NOMO-1 treated with DMSO at 0.1 percent for 48 hours (cell line): Measurements from ENCODE around the gene CORO1A.
"Not testable (repeated sequence)": the region's sequence is repeated elsewhere in the genome, so short reads cannot be mapped to it uniquely, and the experiment has no call there.

Experiments
- DNase-seq: peaks from one replicate; lab custom pipeline; 2025; ENCODE audit not compliant: unreplicated experiment; lab: John Stamatoyannopoulos, UW

Gene CORO1A

DNA sequence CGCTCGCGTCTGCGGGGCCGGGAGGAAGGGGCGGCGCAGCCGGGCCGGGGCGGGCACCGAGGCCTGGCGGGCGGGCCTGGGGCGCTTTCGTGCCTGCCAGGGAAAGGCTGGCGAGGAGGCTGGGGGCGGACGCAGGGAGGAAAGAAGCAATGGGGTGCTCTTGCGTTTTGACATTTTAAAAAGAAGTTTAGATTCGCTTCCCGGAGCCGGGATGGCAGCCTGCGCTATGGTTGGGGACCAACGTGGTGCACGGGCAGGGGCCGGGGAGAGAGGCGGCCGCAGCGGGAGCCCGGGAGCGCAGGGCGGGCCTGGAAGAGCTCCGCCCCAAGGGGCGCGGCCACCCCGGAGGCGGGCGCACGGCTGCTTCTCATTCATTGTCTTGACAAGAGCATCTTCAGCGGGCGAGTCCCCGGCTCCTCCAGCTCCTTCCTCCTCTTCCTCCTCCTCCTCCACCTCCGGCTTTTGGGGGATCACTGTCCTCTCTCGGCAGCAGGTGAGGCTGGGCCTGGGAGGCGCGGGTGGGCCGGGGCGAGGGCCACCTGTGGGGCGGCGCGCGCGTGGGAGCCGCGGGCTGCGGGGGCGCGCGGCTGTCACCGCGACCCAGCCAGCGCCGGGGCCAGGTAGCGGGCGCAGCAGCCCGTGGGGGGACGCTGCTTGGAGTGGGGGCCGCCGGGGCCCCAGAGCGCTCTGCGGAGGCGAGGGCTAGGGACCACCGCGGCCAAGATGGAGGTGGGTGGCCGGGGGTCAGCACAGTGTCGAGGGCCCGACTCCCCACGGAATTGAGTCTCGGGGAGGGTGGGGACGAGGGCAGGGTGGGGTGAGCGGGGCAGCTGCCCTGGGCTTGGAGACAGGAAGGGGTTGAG, at the start of gene CORO1A:
CORO1A (plus strand) TSS at position 370 of the 863 bp plus-strand sequence. CDS start 1,608 bp downstream, outside the sequence.
- peak; percentile 80 for DNase-seq

DNA sequence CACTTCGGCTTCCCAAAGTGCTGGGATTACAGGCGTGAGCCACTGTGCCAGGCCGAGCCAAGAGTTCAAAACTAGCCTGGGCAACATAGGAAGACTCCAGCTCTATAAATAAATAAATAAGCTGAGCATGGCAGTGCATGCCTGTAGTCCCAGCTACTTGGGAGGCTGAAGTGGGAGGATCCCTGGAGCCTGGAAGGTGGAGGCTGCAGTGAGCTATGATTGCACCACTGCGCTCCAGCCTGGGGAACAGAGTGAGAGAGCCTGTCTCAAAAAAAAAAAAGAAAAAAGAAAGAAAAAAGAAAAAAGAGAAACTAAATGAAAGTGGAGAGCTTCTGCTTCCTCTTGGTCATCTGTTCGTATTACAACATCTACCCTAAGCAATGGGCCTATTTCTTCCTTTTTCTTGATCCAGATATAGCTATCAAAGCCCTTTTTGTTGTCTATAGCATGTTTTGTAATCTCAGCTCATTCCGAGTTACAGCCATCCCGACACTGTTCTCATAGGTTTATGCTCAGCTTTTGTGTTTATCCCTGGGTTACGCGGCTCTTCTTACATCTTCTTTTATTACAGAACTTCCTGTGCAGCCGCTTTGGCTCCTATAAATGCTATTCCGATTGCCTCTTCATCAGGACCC, 46.3 kb upstream of the CORO1A start:
- peak; percentile 85 for DNase-seq

DNA sequence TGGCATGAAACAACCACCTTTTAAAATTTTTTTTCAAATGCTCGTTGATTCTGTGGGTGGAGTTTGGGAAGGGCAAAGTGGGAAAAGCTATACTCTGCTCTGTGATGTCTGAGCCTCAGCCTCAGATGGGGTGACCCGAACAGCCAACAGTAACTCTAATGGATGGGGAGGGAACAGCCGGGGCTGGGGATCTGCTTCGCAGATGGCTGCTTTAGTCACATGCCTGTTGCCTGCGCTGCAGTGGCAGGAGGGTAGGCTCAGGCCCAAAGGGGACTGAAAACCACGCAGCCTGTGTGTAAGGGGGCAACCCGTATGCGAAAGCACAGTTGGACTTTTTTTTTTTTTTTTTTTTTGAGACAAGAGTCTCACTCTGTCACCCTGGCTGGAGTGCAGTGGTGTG, 45.5 kb upstream of the CORO1A start:
- DNase-seq = no peak

DNA sequence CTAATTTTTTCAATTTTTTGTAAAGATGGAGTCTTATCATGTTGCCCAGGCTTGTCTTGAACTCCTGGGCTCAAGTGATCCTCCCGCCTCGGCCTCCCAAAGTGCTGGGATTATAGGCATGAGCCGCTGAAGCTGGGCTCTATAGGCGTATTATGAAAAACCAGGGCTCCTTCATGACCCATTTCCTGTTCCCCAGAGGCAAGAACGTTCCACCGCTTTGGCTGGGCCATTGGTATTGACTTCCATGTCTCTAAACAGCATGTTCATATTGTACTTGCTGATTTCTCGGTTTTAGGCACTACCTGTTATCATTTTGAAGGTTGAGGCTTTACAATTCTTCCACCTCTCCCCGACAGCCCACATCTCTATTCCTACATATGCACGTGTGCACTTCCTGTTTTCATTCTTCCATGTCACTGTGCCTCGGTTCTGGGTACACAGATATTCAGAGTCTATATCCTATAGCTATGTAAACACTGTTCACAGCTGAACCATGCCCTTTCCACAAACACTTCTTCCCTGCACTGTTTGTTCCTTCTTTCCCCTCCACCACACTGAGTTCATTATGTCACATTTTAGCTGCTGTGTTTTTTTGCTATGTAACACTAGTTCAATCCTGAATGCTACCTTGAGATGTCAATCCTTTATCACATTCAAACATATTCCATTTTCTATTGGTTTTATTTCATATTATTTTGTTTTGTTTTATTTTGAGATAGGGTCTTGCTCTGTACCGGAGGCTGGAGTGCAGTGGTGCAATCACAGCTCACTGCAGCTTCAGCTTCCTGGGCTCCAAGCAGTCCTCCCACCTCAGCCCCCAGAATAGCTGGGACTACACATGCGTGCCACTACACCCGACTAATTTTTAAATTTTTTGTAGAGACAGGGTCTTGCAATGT, 43.6 kb upstream of the CORO1A start:
- peak; percentile 11 for DNase-seq

DNA sequence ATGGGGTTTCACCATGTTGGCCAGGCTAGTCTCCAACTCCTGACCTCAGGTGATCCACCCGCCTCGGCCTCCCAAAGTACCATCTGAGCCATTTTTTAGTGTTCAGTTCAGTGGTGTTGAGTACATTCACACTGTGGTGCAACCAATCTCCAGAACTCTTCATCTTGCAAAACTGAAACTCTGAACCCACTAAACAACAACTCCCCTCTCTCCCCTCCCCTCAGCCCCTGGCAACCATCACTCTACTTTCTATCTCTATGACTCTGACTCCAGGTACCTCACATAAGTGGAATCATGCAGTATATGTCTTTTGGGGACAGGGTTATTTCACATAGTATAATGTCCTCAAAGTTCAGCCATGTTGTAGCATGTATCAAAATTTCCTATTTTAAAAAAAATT, 41.7 kb upstream of the CORO1A start:
- DNase-seq = no peak

DNA sequence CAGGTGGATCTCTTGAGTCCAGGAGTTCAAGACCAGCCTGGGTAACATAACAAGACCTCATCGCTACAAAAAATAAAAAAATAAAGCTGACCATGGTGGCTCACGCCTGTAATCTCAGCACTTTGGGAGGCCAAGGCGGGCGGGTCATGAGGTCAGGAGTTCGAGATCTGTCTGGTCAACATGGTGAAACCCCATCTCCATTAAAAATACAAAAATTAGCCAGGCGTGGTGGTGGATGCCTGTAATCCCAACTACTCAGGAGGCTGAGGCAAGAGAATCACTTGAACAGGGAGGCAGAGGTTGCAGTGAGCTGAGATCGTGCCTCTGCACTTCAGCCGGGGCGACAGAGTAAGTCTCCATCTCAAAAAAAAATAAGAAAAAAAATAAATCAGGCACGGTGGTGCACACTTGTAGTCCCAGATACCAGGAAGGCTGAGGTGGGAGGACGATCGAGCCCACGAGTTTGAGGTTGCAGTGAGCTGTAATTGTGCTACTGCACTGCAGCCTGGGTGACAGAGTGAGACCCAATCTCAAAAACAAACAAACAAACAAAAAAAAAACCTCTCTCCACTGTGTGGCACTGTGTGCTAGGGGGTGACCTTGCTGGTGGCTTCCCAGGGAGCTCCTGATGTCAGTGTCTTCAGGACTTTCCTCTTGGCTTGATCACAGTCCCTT, 40.6 kb upstream of the CORO1A start:
- DNase-seq = peak; percentile 6

DNA sequence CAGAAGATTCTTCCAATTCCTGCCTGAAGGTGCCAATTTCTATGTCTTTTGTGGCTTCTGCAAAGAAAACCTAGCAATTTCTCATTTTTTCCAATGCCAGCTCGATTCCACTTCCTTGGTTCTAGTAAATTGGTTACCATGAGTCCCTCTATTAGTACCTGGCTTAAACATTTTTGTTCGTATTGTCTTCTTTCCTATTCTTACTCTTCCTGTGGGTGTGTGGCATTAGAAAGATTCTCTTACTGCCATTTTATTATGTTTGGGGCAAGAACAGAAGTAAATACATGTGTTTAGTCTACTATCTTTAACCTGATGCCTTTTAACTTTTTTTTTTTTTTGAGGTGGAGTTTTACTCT, 40.1 kb upstream of the CORO1A start:
- DNase-seq = no peak

DNA sequence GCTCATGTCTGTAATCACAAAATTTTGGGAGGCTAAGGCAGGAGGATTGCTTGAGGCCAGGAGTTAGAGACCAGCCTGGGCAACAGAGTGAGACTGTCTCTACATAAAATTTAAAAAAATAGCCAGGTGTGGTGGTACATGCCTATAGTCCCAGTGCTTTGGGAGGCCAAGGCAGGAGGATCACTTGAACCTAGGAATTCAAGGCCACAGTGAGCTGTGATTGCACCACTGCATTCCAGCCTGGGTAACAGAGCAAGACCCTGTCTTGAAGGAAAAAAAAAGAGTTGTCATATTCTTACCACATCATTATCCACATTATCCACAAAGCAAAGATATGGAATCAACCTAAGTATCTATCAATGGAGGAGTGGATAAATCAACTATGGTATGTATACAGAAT, 39.4 kb upstream of the CORO1A start:
- no peak for DNase-seq

DNA sequence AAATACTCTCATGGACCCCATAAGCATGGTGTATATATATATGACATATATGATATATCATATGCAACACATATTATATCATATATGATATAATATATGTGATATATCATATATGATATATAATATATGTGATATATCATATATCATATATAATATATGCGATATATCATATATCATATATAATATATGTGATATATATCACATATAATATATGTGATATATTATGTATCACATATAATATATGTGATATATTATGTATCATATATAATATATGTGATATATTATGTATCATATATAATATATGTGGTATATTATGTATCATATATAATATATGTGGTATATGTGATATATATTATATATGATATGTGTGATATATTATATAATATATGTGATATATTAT, 38.5 kb upstream of the CORO1A start:
- no peak for DNase-seq

DNA sequence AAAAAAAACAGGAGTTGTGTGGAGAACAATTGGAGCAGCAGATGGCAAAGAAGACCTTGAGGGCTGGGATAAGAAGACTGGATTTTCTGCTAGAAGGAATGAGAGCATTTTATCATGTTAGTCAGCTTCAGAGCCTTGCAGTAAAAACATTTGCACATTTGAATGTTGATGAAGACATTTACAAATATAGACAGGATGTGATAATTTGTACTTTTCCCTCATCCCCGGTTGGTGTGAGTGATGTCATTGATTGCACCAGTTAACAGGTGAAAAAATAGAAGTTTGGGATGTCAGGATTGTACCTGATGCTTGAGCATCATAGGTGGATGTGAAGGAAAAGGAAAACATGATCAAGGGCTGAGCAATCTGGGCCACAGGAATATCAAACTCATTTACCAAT, 37.7 kb upstream of the CORO1A start:
- DNase-seq = no peak

DNA sequence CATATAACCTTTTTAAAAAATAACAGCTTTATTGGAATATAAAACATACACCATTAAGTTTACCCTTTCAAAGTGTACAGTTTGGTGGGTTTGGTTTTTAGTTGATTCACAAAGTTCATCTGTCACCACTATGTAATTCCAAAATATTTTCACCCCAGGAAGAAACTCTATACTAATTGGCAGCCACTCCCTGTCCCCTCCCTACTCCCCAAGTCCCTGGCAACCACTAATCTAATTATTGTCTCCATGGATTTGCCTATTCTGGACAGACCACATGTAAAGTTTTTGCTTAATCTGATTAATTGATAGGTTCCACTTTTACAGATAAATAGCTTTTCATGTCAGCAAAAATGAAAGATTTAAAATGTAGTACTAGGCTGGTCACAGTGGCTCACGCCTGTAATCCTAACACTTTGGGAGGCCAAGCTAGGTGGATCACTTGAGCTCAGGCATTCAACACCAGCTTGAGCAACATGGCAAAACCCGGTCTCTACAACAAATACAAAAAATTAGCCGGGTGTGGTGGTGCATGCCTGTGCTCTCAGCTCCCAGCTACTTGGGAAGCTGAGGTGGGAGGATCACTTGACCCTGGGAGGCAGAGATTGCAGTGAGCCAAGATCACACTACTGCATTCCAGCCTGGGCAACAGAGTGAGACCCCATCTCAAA, 35.4 kb upstream of the CORO1A start:
- DNase-seq = no peak

DNA sequence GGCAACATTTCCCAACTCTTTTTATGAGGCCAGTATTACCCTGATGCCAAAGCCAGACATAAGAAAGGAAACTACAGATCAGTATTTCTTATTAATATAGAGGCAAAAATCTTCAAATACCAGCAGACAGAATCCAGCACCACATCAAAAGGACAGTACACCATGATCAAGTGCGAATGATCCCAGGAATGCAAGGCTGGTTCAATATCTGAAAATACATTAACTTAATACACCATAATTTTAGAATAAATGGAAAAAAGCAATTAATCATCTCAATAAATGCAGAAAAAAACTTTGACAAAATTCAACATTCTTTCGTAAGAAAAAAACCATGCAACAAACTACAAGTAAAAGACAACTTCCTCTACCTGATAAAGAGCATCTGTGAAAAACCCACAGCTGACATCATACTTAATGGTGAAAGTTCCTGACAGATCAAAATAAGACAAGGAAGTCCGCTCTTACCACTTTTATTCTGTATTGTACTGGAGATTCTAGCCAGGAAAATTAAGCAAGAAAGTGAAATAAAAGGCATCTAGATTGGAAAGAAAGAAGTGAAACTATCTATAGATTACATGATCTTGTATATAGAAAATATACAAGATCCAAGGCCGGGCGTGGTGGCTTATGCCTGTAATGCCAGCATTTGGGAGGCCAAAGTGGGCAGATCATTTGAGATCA, 34.0 kb upstream of the CORO1A start:
- DNase-seq = peak; percentile 94

DNA sequence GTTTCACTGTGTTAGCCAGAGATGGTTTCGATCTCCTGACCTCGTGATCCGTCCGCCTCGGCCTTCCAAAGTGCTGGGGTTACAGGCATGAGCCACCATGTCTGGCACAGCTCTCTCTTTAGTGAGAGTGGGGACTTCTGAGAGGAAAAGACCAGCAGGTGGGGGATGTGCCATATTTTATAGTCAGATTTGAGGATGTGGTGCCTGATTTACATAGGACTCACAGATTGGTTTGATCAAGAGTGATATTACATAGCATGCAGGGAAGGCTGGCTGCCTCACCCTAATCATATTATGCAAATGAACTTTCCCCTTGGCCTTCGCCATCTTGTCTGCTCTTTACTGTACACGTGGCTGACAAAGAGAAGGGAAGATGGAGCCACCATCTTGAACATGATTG, 32.3 kb upstream of the CORO1A start:
- DNase-seq = no peak

DNA sequence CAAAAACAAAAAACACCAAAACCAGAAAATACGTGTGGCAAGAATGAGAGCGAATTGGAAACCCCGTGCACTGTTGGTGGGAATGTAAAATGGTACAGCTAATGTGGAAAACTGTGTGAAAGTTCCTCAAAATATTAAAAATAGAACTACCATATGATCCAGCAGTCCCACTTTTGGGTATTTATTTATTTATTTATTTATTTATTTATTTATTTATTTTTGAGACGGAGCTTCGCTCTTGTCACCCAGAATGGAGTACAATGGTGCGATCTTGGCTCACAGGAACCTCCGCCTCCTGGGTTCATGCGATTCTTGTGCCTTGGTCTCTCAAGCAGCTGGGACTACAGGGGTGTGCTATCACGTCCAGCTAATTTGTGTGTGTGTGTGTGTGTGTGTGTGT, 30.9 kb upstream of the CORO1A start:
- no peak for DNase-seq

DNA sequence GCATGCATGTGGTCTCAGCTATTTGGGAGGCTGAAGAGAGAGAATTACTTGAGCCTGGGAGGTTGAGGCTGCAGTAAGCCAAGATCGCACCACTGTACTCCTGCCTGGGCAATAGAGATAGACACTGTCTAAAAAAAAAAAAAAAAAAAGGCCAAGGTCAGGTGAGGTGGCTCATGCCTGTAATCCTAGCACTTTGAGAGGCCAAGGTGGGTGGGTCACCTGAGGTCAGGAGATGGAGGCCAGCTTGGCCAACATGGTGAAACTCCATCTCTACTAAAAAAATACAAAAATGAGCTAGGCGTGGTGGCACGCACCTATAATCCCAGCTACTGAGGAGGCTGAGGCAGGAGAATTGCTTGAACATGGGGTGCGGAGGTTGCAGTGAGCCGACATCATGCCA, 28.2 kb upstream of the CORO1A start:
- no peak for DNase-seq

DNA sequence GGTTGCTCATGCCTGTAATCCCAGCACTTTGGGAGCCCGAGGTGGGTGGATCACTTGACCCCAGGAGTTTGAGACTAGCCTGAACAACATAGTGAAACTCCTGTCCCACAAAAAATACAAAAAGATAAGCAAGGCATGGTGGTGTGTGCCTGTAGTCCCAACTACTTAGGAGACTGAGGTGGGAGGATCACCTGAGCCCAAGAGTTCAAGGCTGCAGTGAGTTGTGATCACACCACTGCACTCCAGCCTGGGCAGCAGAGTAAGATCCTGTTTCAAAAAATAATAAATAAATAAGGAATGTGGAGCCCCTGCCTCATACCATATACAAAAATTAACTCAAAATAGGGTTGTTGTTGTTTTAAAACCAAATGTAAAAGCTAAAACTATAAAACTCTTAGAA, 26.2 kb upstream of the CORO1A start:
- DNase-seq = no peak

DNA sequence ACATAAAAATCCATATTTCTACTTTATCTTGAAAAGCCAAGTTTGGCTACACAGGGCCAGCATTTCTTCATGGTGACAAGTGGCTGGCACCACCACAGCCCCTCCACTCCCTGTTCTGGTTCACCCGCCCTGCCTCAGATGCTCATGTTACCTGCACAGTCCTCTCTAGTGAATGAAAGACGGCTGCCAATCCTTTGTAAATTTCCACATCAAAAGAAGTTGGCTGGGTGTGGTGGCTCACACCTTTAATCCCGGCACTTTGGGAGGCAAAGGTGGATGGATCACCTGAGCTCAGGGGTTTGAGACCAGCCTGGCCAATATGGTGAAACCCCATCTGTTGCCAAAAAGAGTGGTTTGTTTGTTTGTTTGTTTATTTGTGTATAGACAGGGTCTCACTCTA, 19.9 kb upstream of the CORO1A start:
- no peak for DNase-seq

DNA sequence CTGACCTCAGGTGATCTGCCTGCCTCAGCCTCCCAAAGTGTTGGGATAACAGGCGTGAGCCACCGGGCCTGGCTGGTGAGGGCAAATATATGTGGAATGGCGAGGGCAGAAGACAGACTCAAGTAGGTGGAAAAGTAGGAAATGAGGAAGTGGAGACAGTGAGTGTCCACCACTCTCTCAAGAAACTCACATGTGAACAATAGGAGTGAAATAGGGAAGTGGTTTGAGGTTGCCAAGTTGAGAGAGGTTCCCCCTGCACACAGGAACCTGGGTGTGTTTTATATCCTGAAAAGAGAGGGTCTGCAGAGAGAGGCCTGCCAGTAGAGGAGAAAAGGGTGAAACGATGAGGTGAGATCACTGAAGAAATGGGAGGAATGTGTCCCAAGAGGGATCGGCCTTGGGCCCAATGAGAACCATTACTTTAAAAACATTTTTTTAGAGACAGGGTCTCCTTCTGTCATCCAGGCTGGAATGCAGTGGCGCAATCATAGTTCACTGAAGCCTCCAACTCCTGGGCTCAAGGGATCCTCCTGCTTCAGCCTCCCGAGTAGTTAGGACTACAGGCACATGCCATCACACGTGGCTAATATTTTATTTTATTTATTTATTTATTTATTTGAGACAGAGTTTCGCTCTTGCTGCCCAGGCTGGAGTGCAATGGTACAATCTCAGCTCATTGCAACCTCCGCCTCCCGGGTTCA, 17.1 kb upstream of the CORO1A start:
- DNase-seq = peak; percentile 96

DNA sequence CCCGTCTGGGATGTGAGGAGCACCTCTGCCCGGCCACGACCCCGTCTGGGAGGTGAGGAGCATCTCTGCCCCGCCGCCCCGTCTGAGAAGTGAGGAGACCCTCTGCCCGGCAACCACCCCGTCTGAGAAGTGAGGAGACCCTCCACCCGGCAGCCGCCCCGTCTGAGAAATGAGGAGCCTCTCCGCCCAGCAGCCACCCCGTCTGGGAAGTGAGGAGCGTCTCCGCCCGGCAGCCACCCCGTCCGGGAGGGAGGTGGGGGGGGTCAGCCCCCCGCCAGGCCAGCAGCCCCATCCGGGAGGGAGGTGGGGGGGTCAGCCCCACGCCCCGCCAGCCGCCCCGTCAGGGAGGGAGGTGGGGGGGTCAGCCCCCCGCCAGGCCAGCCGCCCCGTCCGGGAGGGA, 14.7 kb upstream of the CORO1A start:
- DNase-seq = not testable (repeated sequence)
